Fibroblast of lung (primary cell): ENCODE measurements around the gene USP6. TPM values are rescaled to one million over a fixed set of nuclear protein-coding genes. Genes with fewer than 3 reads are reported as not detected.
"Not testable (repeated sequence)": the region's sequence is repeated elsewhere in the genome, so short reads cannot be mapped to it uniquely, and the experiment has no call there.

Source experiments
- DNase-seq, 2 donors: peaks; one replicate each; pipeline versions ENCODE4 v3.0.0 to v3.0.0-alpha.2; 2010; ENCODE audit warnings: low read depth in 2 of 2
- H2AFZ ChIP-seq: 2 replicates; pipeline ENCODE4 v1.5.1; 2012; ENCODE audit warnings: low read length, control low read depth, inconsistent platforms
- H3K27ac ChIP-seq: 2 replicates; pipeline ENCODE4 v1.5.1; 2011; ENCODE audit warnings: low read length, control low read depth; ENCODE audit not compliant: insufficient read depth
- H3K27me3 ChIP-seq: 2 replicates; pipeline ENCODE4 v1.5.1; 2011; ENCODE audit warnings: mild to moderate bottlenecking, low read length; ENCODE audit not compliant: control insufficient read depth, insufficient read depth
- H3K36me3 ChIP-seq: 2 replicates; pipeline ENCODE4 v1.5.1; 2011; ENCODE audit warnings: low read length; ENCODE audit not compliant: control insufficient read depth, insufficient read depth
- H3K4me1 ChIP-seq: 2 replicates; pipeline ENCODE4 v1.5.1; 2011; ENCODE audit warnings: low read length; ENCODE audit not compliant: control insufficient read depth, insufficient read depth; ENCODE audit errors: extremely low read depth
- H3K4me2 ChIP-seq: 2 replicates; pipeline ENCODE4 v1.5.1; 2011; ENCODE audit warnings: low read length, control low read depth; ENCODE audit not compliant: insufficient read depth; ENCODE audit errors: extremely low read depth
- H3K4me3 ChIP-seq, 4 experiments: fragments of 200-600 bp in 1 of 4; sonication (generic) in 1 of 4; replicated peaks in 1 of 4; 2 replicates each; pipeline ENCODE4 v1.5.1; 2011 to 2016; ENCODE audit warnings: low read length in 4 of 4, low read depth in 3 of 4, mild to moderate bottlenecking in 3 of 4, control low read depth in 2 of 4, inconsistent platforms in 1 of 4, mixed read lengths in 1 of 4; ENCODE audit not compliant: insufficient read depth in 1 of 4; ENCODE audit errors: control extremely low read depth in 1 of 4
- H3K79me2 ChIP-seq: 2 replicates; pipeline ENCODE4 v1.5.1; 2012; ENCODE audit warnings: mild to moderate bottlenecking, low read length, inconsistent platforms; ENCODE audit not compliant: control insufficient read depth, insufficient read depth
- H3K9ac ChIP-seq: 2 replicates; pipeline ENCODE4 v1.5.1; 2011; ENCODE audit warnings: mild to moderate bottlenecking, low read length, control low read depth; ENCODE audit not compliant: insufficient read depth
- H3K9me3 ChIP-seq: 2 replicates; pipeline ENCODE4 v1.5.1; 2012; ENCODE audit warnings: low read depth, low read length; ENCODE audit not compliant: control insufficient read depth, insufficient read depth
- H4K20me1 ChIP-seq: 2 replicates; pipeline ENCODE4 v1.5.1; 2011; ENCODE audit warnings: low read length; ENCODE audit not compliant: control insufficient read depth, insufficient read depth; ENCODE audit errors: extremely low read depth
- CTCF ChIP-seq, 2 donors: IDR thresholded peaks in 1 of 2; conservative IDR thresholded peaks in 1 of 2; 1 replicate in 1 of 2; 2 replicates in 1 of 2; pipeline ENCODE4 v1.5.1; 2011 to 2012; ENCODE audit warnings: low read length in 2 of 2, control low read depth in 1 of 2, inconsistent platforms in 1 of 2, low read depth in 1 of 2, mild to moderate bottlenecking in 1 of 2
- EZH2 ChIP-seq: IDR thresholded peaks from 2 replicates; pipeline ENCODE4 v1.5.1; 2012; ENCODE audit warnings: low read length, control low read depth, mild to moderate bottlenecking; ENCODE audit errors: missing control alignments
- polyA plus RNA-seq, 2 donors: library from polyadenylated mRNA; depleted of rRNA in 1 of 2; stranded (reverse) in 1 of 2; unstranded in 1 of 2; fragments of >200 nt; gene quantifications; 2 replicates each; pipeline ENCODE4 v1.2.1, GENCODE V29; 2011 to 2012; ENCODE audit warnings: missing spikeins in 1 of 2
- total RNA-seq: library from RNA; depleted of rRNA; stranded (reverse); fragments of >200 nt; gene quantifications from 2 replicates; pipeline ENCODE4 v1.2.1, GENCODE V29; 2014

Gene USP6
- total and polyA plus RNA-seq, 2 donors (not counting 1 experiment from before 2014, with no cell fraction given) = 0.01 TPM; not detected in 1

- H3K36me3 ChIP-seq, H3K4me1 ChIP-seq, H3K4me2 ChIP-seq, H3K79me2 ChIP-seq, H2AFZ ChIP-seq, H3K27me3 ChIP-seq, H3K9ac ChIP-seq, H3K9me3 ChIP-seq, DNase-seq, H3K27ac ChIP-seq, H3K4me3 ChIP-seq, H4K20me1 ChIP-seq: not testable (repeated sequence)
Measured at GRCh38 chr17:5077275-5077674, 38.6 kb upstream of the USP6 start.

GRCh38 chr17:5077781-5078105 is 38.1 kb upstream of the USP6 start:
- no peak for DNase-seq
- no peak for TF ChIP-seq CTCF (conservative IDR thresholded peaks at IDR 0.05 in 1 of 2, IDR thresholded peaks at IDR 0.05 in 1 of 2; ENCODE audit: low read depth in 1 of 2, low read length in 2 of 2)
- no peak for TF ChIP-seq EZH2
- Histone ChIP-seq H3K79me2 (no peaks in the 10 kb centered on the region), H3K27me3 (no peaks in the 10 kb centered on the region), H4K20me1 (no peaks in the 10 kb centered on the region), H3K9me3 (no peaks in the 10 kb centered on the region), H2AFZ (peak overlapping the region; percentile 81), H3K9ac (no peak overlapping the region), H3K4me3 (peak overlapping the region; percentile 41 to 79 (median 74)), H3K27ac (no peak overlapping the region), H3K4me2 (peak overlapping the region; percentile 83), H3K36me3 (no peaks in the 10 kb centered on the region), H3K4me1 (no peaks in the 10 kb centered on the region)

DNA sequence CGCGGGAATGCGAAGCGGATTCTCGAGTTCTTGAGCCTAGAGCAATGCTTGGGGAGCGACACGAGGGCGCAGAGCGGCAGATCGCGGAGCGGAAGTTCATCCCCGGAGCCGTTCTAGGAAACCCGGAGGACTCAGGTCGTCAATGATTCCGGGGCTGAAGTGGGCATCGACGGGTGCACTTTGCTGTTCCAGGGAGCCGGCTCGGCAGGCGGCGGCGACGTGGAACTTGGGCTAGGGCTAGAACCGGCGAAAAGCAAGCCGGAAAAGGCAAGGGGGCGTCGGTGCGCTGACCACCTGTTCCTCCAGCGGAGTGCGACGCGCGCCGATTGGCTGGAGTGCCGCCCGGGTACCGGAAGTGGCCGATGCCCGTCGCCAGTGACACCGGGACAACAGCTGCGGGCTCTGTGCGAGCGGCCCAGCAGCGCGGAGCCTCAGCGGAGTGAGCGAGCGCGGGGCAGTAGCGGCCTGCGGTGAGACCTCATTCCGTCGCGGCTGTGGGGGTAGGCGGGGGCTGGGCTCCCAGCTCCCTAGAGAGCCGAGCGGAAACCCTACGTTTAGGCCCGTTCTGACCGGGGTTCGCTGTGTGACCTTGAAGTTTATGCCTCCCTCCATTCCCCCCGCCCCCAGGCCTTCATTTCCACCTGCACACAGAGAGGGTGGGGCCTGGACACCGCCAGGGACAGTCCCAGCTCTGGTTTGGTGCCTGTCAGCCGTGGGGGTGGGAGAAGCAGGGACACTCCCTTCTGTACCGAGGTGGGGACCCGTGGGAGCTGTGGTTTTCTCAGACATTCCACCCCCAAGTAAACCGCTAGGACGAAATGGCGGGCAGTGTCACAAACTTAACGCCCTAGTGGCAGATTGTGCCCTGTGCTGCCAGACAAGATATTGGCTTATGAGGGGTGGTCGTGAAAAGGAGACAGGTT is 37.5 kb upstream of the USP6 start, which contains the start of gene ZFP3:
Gene ZFP3 (plus strand): TSS at position 362 of the 923 bp plus-strand sequence. CDS start 13,038 bp downstream, outside the sequence.
- H3K27ac ChIP-seq = peak within 1 kb of the TSS; percentile 11

More for the DNA sequence above, 37.5 kb upstream of the USP6 start, which contains the start of gene ZFP3:
- H3K9me3 ChIP-seq = no peaks in the 10 kb centered on the region
- no peaks in the 10 kb centered on the region for H4K20me1 ChIP-seq
- no peaks in the 10 kb centered on the region for H3K36me3 ChIP-seq
- H3K4me3 ChIP-seq = peak within 1 kb of the TSS; percentile 41 to 79 (median 74)
- peak within 1 kb of the TSS; percentile 81 for H2AFZ ChIP-seq
- no peaks in the 10 kb centered on the region for H3K79me2 ChIP-seq
- peak; percentile 87 to 91 for DNase-seq
- peak within 1 kb of the TSS; percentile 83 for H3K4me2 ChIP-seq
- no peaks in the 10 kb centered on the region for H3K27me3 ChIP-seq
- peak within 1 kb of the TSS; percentile 30 for H3K9ac ChIP-seq
- no peaks in the 10 kb centered on the region for H3K4me1 ChIP-seq
- TF ChIP-seq CTCF (conservative IDR thresholded peaks at IDR 0.05 in 1 of 2, IDR thresholded peaks at IDR 0.05 in 1 of 2; ENCODE audit: low read depth in 1 of 2, low read length in 2 of 2) (no peak), EZH2 (no peak)
